ENCODE results near the gene RMRP. TPM values are rescaled to one million over a fixed set of nuclear protein-coding genes. Genes with fewer than 3 reads are reported as not detected.

The RMRP gene
- total and polyA plus RNA-seq, 4 donors, result 14,949 to 16,694 TPM; not detected in 2

DNA sequence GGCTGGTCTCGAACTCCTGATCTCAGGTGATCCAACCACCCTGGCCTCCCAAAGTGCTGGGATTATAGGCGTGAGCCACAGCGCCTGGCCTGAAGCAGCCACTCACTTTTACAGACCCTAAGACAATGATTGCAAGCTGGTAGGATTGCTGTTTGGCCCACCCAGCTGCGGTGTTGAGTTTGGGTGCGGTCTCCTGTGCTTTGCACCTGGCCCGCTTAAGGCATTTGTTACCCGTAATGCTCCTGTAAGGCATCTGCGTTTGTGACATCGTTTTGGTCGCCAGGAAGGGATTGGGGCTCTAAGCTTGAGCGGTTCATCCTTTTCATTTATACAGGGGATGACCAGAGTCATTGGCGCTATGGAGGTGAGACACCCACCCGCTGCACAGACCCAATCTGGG, 17.4 kb upstream of the RMRP start:
- H3K36me3 ChIP-seq (ENCODE audit: control insufficient read depth in 1 of 2, insufficient read depth in 2 of 2, low read length in 1 of 2), result no peaks in the 10 kb centered on the region
- H3K27me3 ChIP-seq (ENCODE audit: control insufficient read depth in 1 of 2, insufficient read depth in 2 of 2, low read length in 1 of 2), result no peaks in the 10 kb centered on the region
- no peak overlapping the region for H3K4me3 ChIP-seq (ENCODE audit: low read length in 2 of 2)
- intact Hi-C loops (cut with DNase I), result no loop called here
- WGBS, 2 donors, result 71 to 72% methylated on average over 13 of the region's 13 CpGs
- no peak for DNase-seq
- no peaks in the 10 kb centered on the region for H3K4me1 ChIP-seq (ENCODE audit: control insufficient read depth in 1 of 2, insufficient read depth in 2 of 2, low read length in 2 of 2)
- peak overlapping the region in 1 of 2 donors; percentile 6 for H3K27ac ChIP-seq (ENCODE audit: low read depth in 1 of 2, low read length in 2 of 2)
- no peaks in the 10 kb centered on the region for H3K9me3 ChIP-seq (ENCODE audit: control insufficient read depth, low read length)
- ATAC-seq (ENCODE audit: low FRiP score), result no peak

DNA sequence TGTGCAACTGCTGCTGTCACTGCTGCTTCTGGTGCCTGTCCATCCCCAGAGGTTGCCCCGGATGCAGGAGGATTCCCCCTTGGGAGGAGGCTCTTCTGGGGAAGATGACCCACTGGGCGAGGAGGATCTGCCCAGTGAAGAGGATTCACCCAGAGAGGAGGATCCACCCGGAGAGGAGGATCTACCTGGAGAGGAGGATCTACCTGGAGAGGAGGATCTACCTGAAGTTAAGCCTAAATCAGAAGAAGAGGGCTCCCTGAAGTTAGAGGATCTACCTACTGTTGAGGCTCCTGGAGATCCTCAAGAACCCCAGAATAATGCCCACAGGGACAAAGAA, 16.2 kb upstream of the RMRP start:
- DNase-seq, result no peak
- Histone ChIP-seq H3K4me3 (ENCODE audit: low read length in 2 of 2) (no peak overlapping the region), H3K9me3 (ENCODE audit: control insufficient read depth, low read length) (no peaks in the 10 kb centered on the region), H3K36me3 (ENCODE audit: control insufficient read depth in 1 of 2, insufficient read depth in 2 of 2, low read length in 1 of 2) (no peaks in the 10 kb centered on the region), H3K4me1 (ENCODE audit: control insufficient read depth in 1 of 2, insufficient read depth in 2 of 2, low read length in 2 of 2) (no peaks in the 10 kb centered on the region), H3K27me3 (ENCODE audit: control insufficient read depth in 1 of 2, insufficient read depth in 2 of 2, low read length in 1 of 2) (no peaks in the 10 kb centered on the region), H3K27ac (ENCODE audit: low read depth in 1 of 2, low read length in 2 of 2) (no peak overlapping the region)
- intact Hi-C loops (cut with DNase I), result no loop called here
- ATAC-seq (ENCODE audit: low FRiP score), result no peak
- 47 to 49% methylated on average over 3 of the region's 3 CpGs for WGBS, 2 donors

DNA sequence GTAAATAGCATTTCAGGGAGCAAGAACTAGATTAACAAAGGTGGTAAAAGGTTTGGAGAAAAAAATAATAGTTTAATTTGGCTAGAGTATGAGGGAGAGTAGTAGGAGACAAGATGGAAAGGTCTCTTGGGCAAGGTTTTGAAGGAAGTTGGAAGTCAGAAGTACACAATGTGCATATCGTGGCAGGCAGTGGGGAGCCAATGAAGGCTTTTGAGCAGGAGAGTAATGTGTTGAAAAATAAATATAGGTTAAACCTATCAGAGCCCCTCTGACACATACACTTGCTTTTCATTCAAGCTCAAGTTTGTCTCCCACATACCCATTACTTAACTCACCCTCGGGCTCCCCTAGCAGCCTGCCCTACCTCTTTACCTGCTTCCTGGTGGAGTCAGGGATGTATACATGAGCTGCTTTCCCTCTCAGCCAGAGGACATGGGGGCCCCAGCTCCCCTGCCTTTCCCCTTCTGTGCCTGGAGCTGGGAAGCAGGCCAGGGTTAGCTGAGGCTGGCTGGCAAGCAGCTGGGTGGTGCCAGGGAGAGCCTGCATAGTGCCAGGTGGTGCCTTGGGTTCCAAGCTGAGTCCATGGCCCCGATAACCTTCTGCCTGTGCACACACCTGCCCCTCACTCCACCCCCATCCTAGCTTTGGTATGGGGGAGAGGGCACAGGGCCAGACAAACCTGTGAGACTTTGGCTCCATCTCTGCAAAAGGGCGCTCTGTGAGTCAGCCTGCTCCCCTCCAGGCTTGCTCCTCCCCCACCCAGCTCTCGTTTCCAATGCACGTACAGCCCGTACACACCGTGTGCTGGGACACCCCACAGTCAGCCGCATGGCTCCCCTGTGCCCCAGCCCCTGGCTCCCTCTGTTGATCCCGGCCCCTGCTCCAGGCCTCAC, 15.6 kb upstream of the RMRP start, which contains the start of gene CA9:
TSS of gene CA9 (plus strand) at position 797 of the 893 bp plus-strand sequence. CDS start at position 829, 32 bp downstream.
- no peak within 1 kb of the TSS for H3K27ac ChIP-seq (ENCODE audit: low read depth in 1 of 2, low read length in 2 of 2)
- WGBS, 2 donors, result 6 to 9% methylated on average over 10 of the region's 10 CpGs
- H3K4me1 ChIP-seq (ENCODE audit: control insufficient read depth in 1 of 2, insufficient read depth in 2 of 2, low read length in 2 of 2), result no peaks in the 10 kb centered on the region
- H3K9me3 ChIP-seq (ENCODE audit: control insufficient read depth, low read length), result no peaks in the 10 kb centered on the region
- ATAC-seq (ENCODE audit: low FRiP score) (peak; percentile 42), DNase-seq (peak in 1 of 2 donors; percentile 64)
- no peaks in the 10 kb centered on the region for H3K36me3 ChIP-seq (ENCODE audit: control insufficient read depth in 1 of 2, insufficient read depth in 2 of 2, low read length in 1 of 2)
- H3K27me3 ChIP-seq (ENCODE audit: control insufficient read depth in 1 of 2, insufficient read depth in 2 of 2, low read length in 1 of 2), result no peaks in the 10 kb centered on the region
- H3K4me3 ChIP-seq (ENCODE audit: low read length in 2 of 2), result no peak within 1 kb of the TSS
- intact Hi-C loops (cut with DNase I), result no loop called here

DNA sequence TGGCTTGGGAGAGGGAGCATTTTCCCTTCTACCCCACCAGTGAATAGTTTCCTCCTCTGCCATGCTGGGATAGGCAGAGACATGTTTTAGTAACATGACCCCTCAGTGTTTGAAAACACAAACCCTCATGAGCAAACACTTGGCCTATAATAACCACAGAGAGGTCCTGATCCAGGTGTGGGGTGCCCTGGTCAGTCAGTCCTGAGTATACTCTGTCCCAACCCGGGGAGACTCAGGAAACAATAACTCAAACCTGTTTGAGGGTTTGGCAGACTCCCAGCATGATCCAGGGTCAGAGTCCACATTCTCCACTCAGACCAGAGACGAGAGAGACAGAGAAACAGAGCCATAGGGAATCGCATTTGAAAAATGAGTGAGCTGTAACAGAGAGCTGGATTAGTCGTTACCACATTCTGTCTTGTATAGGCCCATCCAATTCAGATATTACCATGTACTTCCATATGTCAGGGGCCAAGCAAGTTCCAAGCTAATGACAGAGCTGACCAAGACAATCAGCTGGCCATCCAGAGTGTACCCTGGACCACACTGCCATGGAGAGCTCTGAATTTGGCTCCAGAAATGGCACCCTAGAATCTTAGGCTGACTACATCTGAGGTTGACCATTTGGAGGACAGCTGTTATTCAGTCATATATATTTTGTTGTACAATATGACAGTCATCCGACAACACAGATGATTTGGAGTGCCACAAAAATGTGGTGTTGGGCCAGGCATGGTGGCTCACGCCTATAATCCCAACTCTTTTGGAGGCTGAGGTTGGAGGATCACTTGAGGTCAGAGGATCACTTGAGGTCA, 11.7 kb upstream of the RMRP start:
- Histone ChIP-seq H3K27ac (ENCODE audit: low read depth in 1 of 2, low read length in 2 of 2) (no peak overlapping the region), H3K4me3 (ENCODE audit: low read length in 2 of 2) (no peak overlapping the region), H3K36me3 (ENCODE audit: control insufficient read depth in 1 of 2, insufficient read depth in 2 of 2, low read length in 1 of 2) (no peaks in the 10 kb centered on the region), H3K4me1 (ENCODE audit: control insufficient read depth in 1 of 2, insufficient read depth in 2 of 2, low read length in 2 of 2) (no peaks in the 10 kb centered on the region), H3K9me3 (ENCODE audit: control insufficient read depth, low read length) (no peaks in the 10 kb centered on the region), H3K27me3 (ENCODE audit: control insufficient read depth in 1 of 2, insufficient read depth in 2 of 2, low read length in 1 of 2) (no peaks in the 10 kb centered on the region)
- ATAC-seq (ENCODE audit: low FRiP score) (no peak), DNase-seq (no peak)
- WGBS, 2 donors, result 77% methylated on average over 6 of the region's 6 CpGs
- intact Hi-C loops (cut with DNase I), result no loop called here

DNA sequence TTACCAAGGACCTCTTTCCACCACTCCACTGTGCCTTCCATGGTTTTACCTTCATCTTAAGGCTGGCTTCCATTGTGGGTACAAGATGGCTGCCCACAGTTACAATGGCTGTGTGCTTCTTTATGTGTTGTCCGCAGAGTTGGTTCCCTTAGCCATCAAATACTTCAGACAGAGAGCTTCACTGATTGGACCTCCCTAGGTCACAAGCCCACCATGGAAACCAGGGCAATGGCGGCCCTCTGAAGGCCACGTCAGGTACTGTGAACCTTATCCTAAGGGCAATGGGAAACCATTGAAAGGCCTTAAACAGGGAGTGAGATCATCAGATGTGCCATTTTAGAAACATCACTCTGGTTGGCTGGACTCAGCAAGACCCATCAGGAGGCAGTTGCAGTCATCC, 10.1 kb upstream of the RMRP start:
- Histone ChIP-seq H3K4me3 (ENCODE audit: low read length in 2 of 2) (no peak overlapping the region), H3K27me3 (ENCODE audit: control insufficient read depth in 1 of 2, insufficient read depth in 2 of 2, low read length in 1 of 2) (no peaks in the 10 kb centered on the region), H3K36me3 (ENCODE audit: control insufficient read depth in 1 of 2, insufficient read depth in 2 of 2, low read length in 1 of 2) (no peaks in the 10 kb centered on the region), H3K4me1 (ENCODE audit: control insufficient read depth in 1 of 2, insufficient read depth in 2 of 2, low read length in 2 of 2) (peaks cover 0 to under 1% of the 10 kb centered on the region in 2 donors), H3K27ac (ENCODE audit: low read depth in 1 of 2, low read length in 2 of 2) (no peak overlapping the region), H3K9me3 (ENCODE audit: control insufficient read depth, low read length) (no peaks in the 10 kb centered on the region)
- 98 to 99% methylated on average over 3 of the region's 3 CpGs for WGBS, 2 donors
- no peak for DNase-seq
- no peak for ATAC-seq (ENCODE audit: low FRiP score)
- intact Hi-C loops (cut with DNase I), result no loop called here

DNA sequence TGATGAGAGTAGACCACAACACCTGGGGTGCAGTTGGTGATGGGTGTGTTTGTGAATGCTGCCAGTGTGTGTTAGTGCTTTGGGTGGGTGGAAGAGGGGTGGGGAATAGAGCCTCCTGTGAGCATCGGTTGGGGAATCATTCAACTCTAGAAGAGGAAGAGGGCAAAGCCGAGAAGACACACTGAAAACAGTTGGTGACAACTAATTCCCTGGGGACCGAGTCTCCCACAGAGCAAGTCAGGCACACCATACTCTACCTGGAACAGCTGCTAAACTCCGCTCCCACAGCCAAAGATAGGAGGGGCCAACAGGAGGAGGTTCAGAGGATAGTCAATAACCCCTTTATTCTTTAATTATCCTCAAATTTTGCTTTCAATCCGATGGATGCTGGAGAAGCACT, 8.7 kb upstream of the RMRP start:
- no peak overlapping the region for H3K4me3 ChIP-seq (ENCODE audit: low read length in 2 of 2)
- H3K27me3 ChIP-seq (ENCODE audit: control insufficient read depth in 1 of 2, insufficient read depth in 2 of 2, low read length in 1 of 2), result no peaks in the 10 kb centered on the region
- DNase-seq (no peak), ATAC-seq (ENCODE audit: low FRiP score) (no peak)
- WGBS, 2 donors, result 90 to 94% methylated on average over 5 of the region's 5 CpGs
- H3K27ac ChIP-seq (ENCODE audit: low read depth in 1 of 2, low read length in 2 of 2), result no peak overlapping the region
- peaks cover 0 to 2% of the 10 kb centered on the region in 2 donors for H3K4me1 ChIP-seq (ENCODE audit: control insufficient read depth in 1 of 2, insufficient read depth in 2 of 2, low read length in 2 of 2)
- intact Hi-C loops (cut with DNase I), result no loop called here
- no peaks in the 10 kb centered on the region for H3K9me3 ChIP-seq (ENCODE audit: control insufficient read depth, low read length)
- no peaks in the 10 kb centered on the region for H3K36me3 ChIP-seq (ENCODE audit: control insufficient read depth in 1 of 2, insufficient read depth in 2 of 2, low read length in 1 of 2)

DNA sequence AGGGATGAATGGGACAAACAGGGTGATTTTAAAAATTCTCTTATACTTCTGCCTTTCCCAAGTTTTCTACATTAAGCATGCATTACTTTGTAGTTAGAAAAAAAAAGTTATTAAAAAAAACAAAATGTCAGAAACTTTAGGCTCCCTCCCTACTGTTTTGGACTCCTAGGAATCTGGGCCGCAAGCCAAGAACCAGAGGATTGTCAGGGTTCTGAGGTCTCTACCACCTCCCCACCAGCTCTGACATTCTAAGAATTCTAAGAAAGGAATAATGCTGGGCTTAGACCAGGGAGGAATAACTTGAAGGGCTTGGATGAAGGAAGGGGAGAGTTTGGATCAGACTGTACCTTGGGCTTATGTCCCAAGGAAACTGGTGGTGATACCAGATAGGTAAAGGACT, 8.2 kb upstream of the RMRP start:
- ATAC-seq (ENCODE audit: low FRiP score) (no peak), DNase-seq (no peak)
- H3K27me3 ChIP-seq (ENCODE audit: control insufficient read depth in 1 of 2, insufficient read depth in 2 of 2, low read length in 1 of 2), result no peaks in the 10 kb centered on the region
- intact Hi-C loops (cut with DNase I), result no loop called here
- 10 to 20% methylated on average over 1 of the region's 1 CpG for WGBS, 2 donors
- no peaks in the 10 kb centered on the region for H3K36me3 ChIP-seq (ENCODE audit: control insufficient read depth in 1 of 2, insufficient read depth in 2 of 2, low read length in 1 of 2)
- no peak overlapping the region for H3K4me3 ChIP-seq (ENCODE audit: low read length in 2 of 2)
- peaks cover 0 to 2% of the 10 kb centered on the region in 2 donors for H3K4me1 ChIP-seq (ENCODE audit: control insufficient read depth in 1 of 2, insufficient read depth in 2 of 2, low read length in 2 of 2)
- H3K27ac ChIP-seq (ENCODE audit: low read depth in 1 of 2, low read length in 2 of 2), result peak overlapping the region in 1 of 2 donors; percentile 28
- H3K9me3 ChIP-seq (ENCODE audit: control insufficient read depth, low read length), result no peaks in the 10 kb centered on the region

DNA sequence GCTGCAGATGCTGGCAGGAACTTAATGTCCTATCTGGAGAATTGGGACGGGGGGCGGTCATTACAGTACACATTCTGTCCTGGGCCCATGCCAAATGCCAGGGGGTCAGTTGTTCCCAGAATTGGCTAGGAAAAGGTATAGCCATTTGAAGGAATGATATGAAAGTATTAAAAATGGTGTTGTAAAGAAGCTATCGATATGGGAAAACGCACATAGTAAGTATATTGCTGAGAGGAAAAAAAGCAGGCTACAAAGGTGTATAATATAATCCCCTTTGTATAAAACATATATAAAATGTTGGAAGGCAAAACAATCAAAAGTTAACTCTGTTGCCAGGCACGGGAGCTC, 7.6 kb upstream of the RMRP start:
- Histone ChIP-seq H3K27me3 (ENCODE audit: control insufficient read depth in 1 of 2, insufficient read depth in 2 of 2, low read length in 1 of 2) (no peaks in the 10 kb centered on the region), H3K36me3 (ENCODE audit: control insufficient read depth in 1 of 2, insufficient read depth in 2 of 2, low read length in 1 of 2) (no peaks in the 10 kb centered on the region), H3K4me1 (ENCODE audit: control insufficient read depth in 1 of 2, insufficient read depth in 2 of 2, low read length in 2 of 2) (peaks cover 0 to 2% of the 10 kb centered on the region in 2 donors), H3K4me3 (ENCODE audit: low read length in 2 of 2) (peak overlapping the region; percentile 15 to 43), H3K9me3 (ENCODE audit: control insufficient read depth, low read length) (no peaks in the 10 kb centered on the region), H3K27ac (ENCODE audit: low read depth in 1 of 2, low read length in 2 of 2) (no peak overlapping the region)
- DNase-seq, result no peak
- ATAC-seq (ENCODE audit: low FRiP score), result no peak
- intact Hi-C loops (cut with DNase I), result no loop called here
- 12 to 17% methylated on average over 5 of the region's 5 CpGs for WGBS, 2 donors

All from aorta (tissue), 5 donors.